Hepatocyte (in vitro differentiated cells): ENCODE measurements around the gene THBS2. TPM values are rescaled to one million over a fixed set of nuclear protein-coding genes. Genes with fewer than 3 reads are reported as not detected.

Experiments used
- DNase-seq: peaks from one replicate; pipeline ENCODE4 v3.0.0-alpha.2; 2016; ENCODE audit warnings: low spot score
- H2AFZ ChIP-seq: fragments of 200-600 bp; sonication (generic); 2 replicates; pipeline ENCODE4 v1.6.0; 2016; ENCODE audit warnings: antibody characterized with exemption, mild to moderate bottlenecking
- H3K27ac ChIP-seq: fragments of 200-600 bp; sonication (generic); 2 replicates; pipeline ENCODE4 v1.5.1; 2016; ENCODE audit warnings: mild to moderate bottlenecking
- H3K27me3 ChIP-seq: fragments of 200-600 bp; sonication (generic); 2 replicates; pipeline ENCODE4 v1.6.1; 2016
- H3K36me3 ChIP-seq: fragments of 200-600 bp; sonication (generic); replicated peaks from 2 replicates; pipeline ENCODE4 v1.5.1; 2016; ENCODE audit warnings: low read depth; ENCODE audit not compliant: insufficient read depth
- H3K4me1 ChIP-seq: fragments of 200-600 bp; sonication (generic); 2 replicates; pipeline ENCODE4 v1.5.1; 2016; ENCODE audit warnings: mild to moderate bottlenecking, moderate library complexity; ENCODE audit not compliant: insufficient read depth
- H3K4me2 ChIP-seq: fragments of 200-600 bp; sonication (generic); 2 replicates; pipeline ENCODE4 v1.6.0; 2016
- H3K4me3 ChIP-seq: fragments of 200-600 bp; sonication (generic); 2 replicates; pipeline ENCODE4 v1.5.1; 2016; ENCODE audit warnings: mild to moderate bottlenecking
- H3K79me2 ChIP-seq: fragments of 200-600 bp; sonication (generic); 2 replicates; pipeline ENCODE4 v1.6.0; 2017; ENCODE audit warnings: mild to moderate bottlenecking
- H3K9me2 ChIP-seq: fragments of 200-600 bp; sonication (generic); replicated peaks from 2 replicates; pipeline ENCODE4 v1.6.0; 2017; ENCODE audit warnings: mild to moderate bottlenecking; ENCODE audit not compliant: insufficient read depth
- H3K9me3 ChIP-seq: fragments of 200-600 bp; sonication (generic); 2 replicates; pipeline ENCODE4 v1.5.1; 2016; ENCODE audit warnings: low read depth, mild to moderate bottlenecking
- H4K20me1 ChIP-seq: fragments of 200-600 bp; sonication (generic); 2 replicates; pipeline ENCODE4 v1.6.0; 2016; ENCODE audit warnings: mild to moderate bottlenecking; ENCODE audit not compliant: insufficient read depth, poor library complexity, severe bottlenecking
- CTCF ChIP-seq: fragments of 200-600 bp; sonication (generic); IDR thresholded peaks from 2 replicates; pipeline ENCODE4 v1.5.1; 2016; ENCODE audit warnings: antibody characterized with exemption, mild to moderate bottlenecking; ENCODE audit not compliant: poor library complexity
- EZH2 ChIP-seq: fragments of 200-600 bp; sonication (generic); IDR thresholded peaks from 2 replicates; pipeline ENCODE4 v1.6.1; 2016; ENCODE audit warnings: antibody characterized with exemption, mild to moderate bottlenecking, borderline replicate concordance
- EZH2phosphoT487 ChIP-seq: fragments of 200-600 bp; sonication (generic); IDR thresholded peaks from one replicate; pipeline ENCODE4 v1.6.1; 2018; ENCODE audit warnings: antibody characterized with exemption, mild to moderate bottlenecking, low read depth, moderate library complexity; ENCODE audit not compliant: unreplicated experiment, severe bottlenecking
- WGBS: methylation state at CpG from one replicate; pipeline ENCODE4 v1.1.6; 2016; ENCODE audit warnings: low lambda C conversion rate; ENCODE audit errors: missing lambda C conversion rate; 5-methylcytosine and 5-hydroxymethylcytosine counted together
- polyA plus RNA-seq: library from polyadenylated mRNA; unstranded; fragments of >200 nt; fragmentation: Nextera tagmentation; extraction: Ambion mirVana; gene quantifications from 2 replicates; pipeline ENCODE4 v1.2.1, GENCODE V29; 2016
- total RNA-seq: library from RNA; depleted of rRNA; stranded (reverse); fragments of >200 nt; gene quantifications from 2 replicates; pipeline ENCODE4 v1.2.3, GENCODE V29; 2014

Gene THBS2
- total and polyA plus RNA-seq, 2 experiments from 2014 or later = 3.9 to 5.5 TPM

GRCh38 chr6:169233832-169234231 is 19.8 kb downstream of the THBS2 start:
- no peak overlapping the region for H3K4me3 ChIP-seq
- DNase-seq = no peak
- H3K9me3 ChIP-seq = no peaks in the 10 kb centered on the region
- no peaks in the 10 kb centered on the region for H3K79me2 ChIP-seq
- H3K27me3 ChIP-seq = no peaks in the 10 kb centered on the region
- no peak for TF ChIP-seq EZH2phosphoT487
- no peak for TF ChIP-seq EZH2
- no peak for TF ChIP-seq CTCF
- no peaks in the 10 kb centered on the region for H3K9me2 ChIP-seq
- no peak overlapping the region for H3K4me2 ChIP-seq
- no peak overlapping the region for H2AFZ ChIP-seq
- WGBS = 100% methylated on average over 3 of the region's 6 CpGs
- H3K27ac ChIP-seq = no peak overlapping the region
- no peaks in the 10 kb centered on the region for H4K20me1 ChIP-seq
- H3K4me1 ChIP-seq = no peaks in the 10 kb centered on the region
- H3K36me3 ChIP-seq = no peaks in the 10 kb centered on the region

DNA sequence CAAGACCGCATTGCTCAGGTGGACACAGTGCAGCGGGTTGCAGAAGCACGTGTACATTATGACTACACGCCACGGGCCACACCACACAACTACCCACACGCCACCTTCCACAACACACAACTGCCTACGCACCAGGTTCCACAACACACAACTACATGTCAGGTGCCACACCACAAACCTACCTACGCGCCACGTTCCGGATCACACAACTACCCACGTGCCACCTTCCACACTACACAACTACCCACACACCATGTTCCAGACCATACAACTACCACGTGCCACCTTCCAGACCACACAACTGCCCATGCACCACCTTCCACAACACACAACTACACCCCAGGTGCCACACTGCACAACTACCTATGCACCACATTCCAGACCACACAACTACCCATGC is 20.5 kb downstream of the THBS2 start:
- Histone ChIP-seq H3K4me3 (no peak overlapping the region), H3K9me3 (no peaks in the 10 kb centered on the region), H3K9me2 (no peaks in the 10 kb centered on the region), H3K4me2 (no peak overlapping the region), H3K27me3 (no peaks in the 10 kb centered on the region), H3K4me1 (no peaks in the 10 kb centered on the region), H3K79me2 (no peaks in the 10 kb centered on the region), H4K20me1 (no peaks in the 10 kb centered on the region), H3K27ac (no peak overlapping the region), H2AFZ (no peak overlapping the region), H3K36me3 (no peaks in the 10 kb centered on the region)
- TF ChIP-seq EZH2 (no peak), CTCF (no peak), EZH2phosphoT487 (no peak)
- DNase-seq = no peak
- 96% methylated on average over 13 of the region's 13 CpGs for WGBS

DNA sequence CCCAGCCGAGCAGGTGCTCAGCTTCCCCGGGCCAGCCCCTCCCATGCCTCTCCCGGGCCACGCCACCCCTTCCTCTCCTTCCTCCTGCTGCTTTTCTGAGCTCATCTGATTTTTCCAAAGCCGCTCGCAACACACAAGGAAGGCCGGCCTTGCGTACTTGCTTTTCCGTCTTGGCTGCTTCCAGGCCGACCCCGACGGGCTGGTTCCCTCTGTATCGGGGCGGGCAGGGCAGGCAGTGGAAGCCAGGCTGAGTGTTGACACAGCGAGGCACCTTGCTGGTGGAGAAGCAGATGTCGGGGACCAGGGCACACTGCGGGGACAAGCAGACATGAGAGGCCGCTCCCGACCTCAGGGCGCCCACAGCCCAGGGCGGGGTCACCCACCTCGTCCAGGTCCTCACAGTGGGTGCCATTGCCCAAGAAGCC is 21.1 kb downstream of the THBS2 start:
- Histone ChIP-seq H3K4me3 (no peak overlapping the region), H3K9me2 (no peaks in the 10 kb centered on the region), H3K9me3 (no peaks in the 10 kb centered on the region), H4K20me1 (no peaks in the 10 kb centered on the region), H3K27me3 (no peaks in the 10 kb centered on the region), H2AFZ (no peak overlapping the region), H3K36me3 (no peaks in the 10 kb centered on the region), H3K79me2 (no peaks in the 10 kb centered on the region), H3K4me1 (no peaks in the 10 kb centered on the region), H3K4me2 (no peak overlapping the region), H3K27ac (no peak overlapping the region)
- WGBS = 94% methylated on average over 21 of the region's 22 CpGs
- DNase-seq = no peak
- TF ChIP-seq EZH2 (no peak), EZH2phosphoT487 (no peak), CTCF (no peak)
